KMS-11 (cell line): ENCODE data around the gene SH3BP4.

Experiments used
- H2AFZ ChIP-seq: fragments of 200-600 bp; sonication (generic); 2 replicates; pipeline ENCODE4 v1.6.1; 2016; ENCODE audit warnings: antibody characterized with exemption, mixed run types, low read depth
- H3K27ac ChIP-seq: fragments of 200-600 bp; sonication (generic); 2 replicates; pipeline ENCODE4 v1.6.1; 2016; ENCODE audit warnings: mild to moderate bottlenecking, mixed run types
- H3K27me3 ChIP-seq: fragments of 200-600 bp; sonication (generic); 2 replicates; pipeline ENCODE4 v1.6.1; 2017; ENCODE audit warnings: mild to moderate bottlenecking, low read depth, mixed run types, moderate library complexity; ENCODE audit not compliant: insufficient read depth
- H3K36me3 ChIP-seq: fragments of 200-600 bp; sonication (generic); 2 replicates; pipeline ENCODE4 v1.6.1; 2017; ENCODE audit warnings: mild to moderate bottlenecking, mixed run types; ENCODE audit not compliant: insufficient read depth
- H3K4me1 ChIP-seq: fragments of 200-600 bp; sonication (generic); 2 replicates; pipeline ENCODE4 v1.6.1; 2016; ENCODE audit warnings: mild to moderate bottlenecking, low read depth, mixed run types; ENCODE audit not compliant: poor library complexity, severe bottlenecking
- H3K4me2 ChIP-seq: fragments of 200-600 bp; sonication (generic); 2 replicates; pipeline ENCODE4 v1.7.0; 2016; ENCODE audit warnings: mild to moderate bottlenecking, mixed run types
- H3K4me3 ChIP-seq: fragments of 200-600 bp; sonication (generic); IDR thresholded peaks from 2 replicates; pipeline ENCODE4 v1.6.1; 2017; ENCODE audit warnings: low read depth, low read length, mixed read lengths; ENCODE audit not compliant: insufficient read depth
- H3K79me2 ChIP-seq: fragments of 200-600 bp; sonication (generic); 2 replicates; pipeline ENCODE4 v1.6.1; 2016; ENCODE audit warnings: low read depth, mixed run types; ENCODE audit not compliant: insufficient read depth
- H3K9ac ChIP-seq: fragments of 200-600 bp; sonication (generic); 2 replicates; pipeline ENCODE4 v1.6.1; 2016; ENCODE audit warnings: mild to moderate bottlenecking, mixed run types
- H4K20me1 ChIP-seq: fragments of 200-600 bp; sonication (generic); 2 replicates; pipeline ENCODE4 v1.6.1; 2016; ENCODE audit warnings: mild to moderate bottlenecking, mixed run types; ENCODE audit not compliant: insufficient read depth
- CTCF ChIP-seq: fragments of 200-600 bp; sonication (generic); conservative IDR thresholded peaks from 2 replicates; pipeline ENCODE4 v1.6.1; 2017; ENCODE audit warnings: low read depth, mild to moderate bottlenecking, antibody characterized with exemption, low read length, moderate library complexity, mixed read lengths

The SH3BP4 gene

DNA sequence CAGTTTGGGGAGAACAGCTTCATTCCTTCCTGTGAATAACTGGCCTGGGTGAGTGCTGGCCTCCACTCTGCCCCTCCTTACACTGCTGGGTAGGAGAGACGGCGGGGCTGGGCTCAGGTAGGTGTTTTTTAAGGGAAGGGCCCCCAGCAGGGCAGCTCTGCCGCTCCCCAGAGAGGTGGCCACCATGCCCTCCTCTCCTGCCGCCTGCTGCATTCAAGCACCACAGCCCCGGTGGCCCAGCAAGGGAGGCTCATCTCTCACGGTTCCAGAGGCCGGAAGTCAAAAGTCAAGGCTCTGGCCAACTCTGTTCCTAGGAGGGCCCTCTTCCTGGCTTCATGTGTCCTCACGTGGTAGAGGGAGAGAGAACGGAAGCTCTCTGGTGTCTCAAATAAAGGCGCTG lies 81.1 kb downstream of the SH3BP4 start:
- TF ChIP-seq CTCF: no peak
- Histone ChIP-seq H3K4me3 (no peak overlapping the region), H2AFZ (no peak overlapping the region), H4K20me1 (no peaks in the 10 kb centered on the region), H3K4me2 (no peak overlapping the region), H3K4me1 (no peaks in the 10 kb centered on the region), H3K27ac (no peak overlapping the region), H3K9ac (no peak overlapping the region), H3K36me3 (no peaks in the 10 kb centered on the region), H3K27me3 (no peaks in the 10 kb centered on the region), H3K79me2 (no peaks in the 10 kb centered on the region)

DNA sequence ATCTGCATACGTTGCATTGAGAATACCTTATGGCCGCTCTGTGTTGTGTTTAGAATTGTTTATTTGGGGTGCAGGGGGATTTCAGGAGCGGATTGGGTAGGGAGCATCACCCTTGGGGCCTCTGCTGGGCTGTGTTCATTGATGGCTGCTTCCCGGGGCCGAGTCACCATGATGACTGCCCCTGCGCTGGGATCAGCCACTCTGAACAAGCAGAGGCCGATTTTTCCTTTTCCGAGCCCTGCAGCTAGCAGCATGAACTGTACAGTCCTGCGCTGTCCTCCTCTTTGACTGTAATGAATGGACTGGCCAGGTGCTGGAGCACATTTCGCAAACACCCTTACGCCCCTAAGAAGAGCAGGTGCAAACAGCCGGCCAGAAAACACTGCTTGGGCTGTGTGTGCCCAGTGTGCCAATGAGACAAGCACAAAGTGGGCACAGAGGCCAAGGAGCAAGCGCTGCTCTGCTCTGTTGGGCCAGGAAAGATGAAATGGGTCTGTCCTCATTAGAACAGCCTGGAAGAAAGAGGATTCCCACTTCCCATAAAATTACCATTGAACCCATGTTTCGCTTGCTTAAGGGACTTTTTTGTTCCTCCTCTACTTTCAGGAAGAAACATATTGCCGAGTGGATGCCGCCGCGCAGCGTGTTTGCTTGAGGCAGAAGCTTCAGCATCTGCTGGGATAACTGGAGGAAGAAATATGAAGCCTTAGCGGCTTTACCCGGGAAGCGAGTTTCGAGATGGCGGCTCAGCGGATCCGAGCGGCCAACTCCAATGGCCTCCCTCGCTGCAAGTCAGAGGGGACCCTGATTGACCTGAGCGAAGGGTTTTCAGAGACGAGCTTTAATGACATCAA lies 82.7 kb downstream of the SH3BP4 start:
- Histone ChIP-seq H4K20me1 (no peaks in the 10 kb centered on the region), H3K4me1 (no peaks in the 10 kb centered on the region), H3K27me3 (no peaks in the 10 kb centered on the region), H3K4me2 (no peak overlapping the region), H3K27ac (no peak overlapping the region), H3K36me3 (no peaks in the 10 kb centered on the region), H3K9ac (no peak overlapping the region), H2AFZ (no peak overlapping the region), H3K79me2 (no peaks in the 10 kb centered on the region), H3K4me3 (no peak overlapping the region)
- no peak for TF ChIP-seq CTCF

- no peaks in the 10 kb centered on the region for H4K20me1 ChIP-seq
- no peak overlapping the region for H2AFZ ChIP-seq
- H3K4me3 ChIP-seq: no peak overlapping the region
- no peaks in the 10 kb centered on the region for H3K79me2 ChIP-seq
- no peaks in the 10 kb centered on the region for H3K27me3 ChIP-seq
- no peak overlapping the region for H3K27ac ChIP-seq
- H3K4me2 ChIP-seq: no peak overlapping the region
- no peaks in the 10 kb centered on the region for H3K4me1 ChIP-seq
- H3K9ac ChIP-seq: no peak overlapping the region
- no peak for TF ChIP-seq CTCF
- H3K36me3 ChIP-seq: no peaks in the 10 kb centered on the region
Observed at GRCh38 chr2:235037604-235038166, 85.9 kb downstream of the SH3BP4 start.

GRCh38 chr2:235041221-235041917 lies 89.6 kb downstream of the SH3BP4 start:
- Histone ChIP-seq H3K9ac (no peak overlapping the region), H3K36me3 (no peaks in the 10 kb centered on the region), H2AFZ (no peak overlapping the region), H4K20me1 (no peaks in the 10 kb centered on the region), H3K27me3 (no peaks in the 10 kb centered on the region), H3K4me1 (peaks cover 9% of the 10 kb centered on the region), H3K27ac (no peak overlapping the region), H3K4me2 (no peak overlapping the region), H3K79me2 (no peaks in the 10 kb centered on the region), H3K4me3 (no peak overlapping the region)
- TF ChIP-seq CTCF: no peak
